Mesenchymal stem cell (in vitro differentiated cells and primary cell): Measurements from ENCODE around the gene CENPC.
"Not testable (repeated sequence)": the region's sequence is repeated elsewhere in the genome, so short reads cannot be mapped to it uniquely, and the experiment has no call there.

Experiments
- DNase-seq: peaks from one replicate; pipeline ENCODE4 v3.0.0-alpha.2; 2013
- H2AFZ ChIP-seq: one replicate; pipeline ENCODE4 v1.6.1; 2013; ENCODE audit warnings: low read depth, mild to moderate bottlenecking, control low read depth, inconsistent platforms, low read length, moderate library complexity
- H2AK5ac ChIP-seq: 2 replicates; pipeline ENCODE4 v1.6.1; 2013; ENCODE audit warnings: low read length, moderate library complexity, mild to moderate bottlenecking, inconsistent platforms; ENCODE audit not compliant: severe bottlenecking
- H2BK120ac ChIP-seq: one replicate; pipeline ENCODE4 v1.6.1; 2013; ENCODE audit warnings: low read depth, mild to moderate bottlenecking, inconsistent platforms, low read length, moderate library complexity
- H2BK12ac ChIP-seq, 2 experiments: one replicate each; pipeline ENCODE4 v1.6.1; 2013; ENCODE audit warnings: inconsistent platforms in 2 of 2, low read length in 2 of 2, mild to moderate bottlenecking in 2 of 2, moderate library complexity in 2 of 2, control low read depth in 1 of 2
- H2BK15ac ChIP-seq: one replicate; pipeline ENCODE4 v1.6.1; 2013; ENCODE audit warnings: mild to moderate bottlenecking, low read depth, inconsistent platforms; ENCODE audit not compliant: poor library complexity, severe bottlenecking
- H2BK5ac ChIP-seq: 2 replicates; pipeline ENCODE4 v1.6.1; 2013; ENCODE audit warnings: low read depth, mild to moderate bottlenecking, low read length, control low read depth, inconsistent platforms; ENCODE audit not compliant: poor library complexity, severe bottlenecking
- H3K14ac ChIP-seq, 2 experiments: one replicate each; pipeline ENCODE4 v1.6.1; 2013; ENCODE audit warnings: inconsistent platforms in 2 of 2, low read length in 2 of 2, control low read depth in 1 of 2, mild to moderate bottlenecking in 1 of 2, moderate library complexity in 1 of 2
- H3K18ac ChIP-seq, 2 experiments: one replicate each; pipeline ENCODE4 v1.6.1; 2013; ENCODE audit warnings: inconsistent platforms in 2 of 2, low read length in 2 of 2, control low read depth in 1 of 2, low read depth in 1 of 2, mild to moderate bottlenecking in 1 of 2
- H3K23ac ChIP-seq, 2 experiments: one replicate each; pipeline ENCODE4 v1.6.1; 2013; ENCODE audit warnings: inconsistent platforms in 2 of 2, low read length in 2 of 2, mild to moderate bottlenecking in 2 of 2, moderate library complexity in 2 of 2, control low read depth in 1 of 2
- H3K27ac ChIP-seq: 2 replicates; pipeline ENCODE4 v1.5.1; 2013; ENCODE audit warnings: mild to moderate bottlenecking, moderate library complexity, low read length, control low read depth, inconsistent platforms; ENCODE audit not compliant: poor library complexity, severe bottlenecking
- H3K27me3 ChIP-seq, 2 experiments: 2 replicates each; pipeline versions ENCODE4 v1.6.1 to v1.7.0; 2013; ENCODE audit warnings: low read length in 2 of 2, mild to moderate bottlenecking in 2 of 2, moderate library complexity in 2 of 2, control low read depth in 1 of 2, inconsistent platforms in 1 of 2; ENCODE audit not compliant: control insufficient read depth in 1 of 2, insufficient read depth in 1 of 2
- H3K36me3 ChIP-seq, 2 experiments: 2 replicates each; pipeline versions ENCODE4 v1.6.1 to v1.7.0; 2013; ENCODE audit warnings: low read length in 2 of 2, control low read depth in 1 of 2, inconsistent platforms in 1 of 2, low read depth in 1 of 2, mild to moderate bottlenecking in 1 of 2; ENCODE audit not compliant: insufficient read depth in 2 of 2, control insufficient read depth in 1 of 2
- H3K4ac ChIP-seq, 2 experiments: one replicate each; pipeline ENCODE4 v1.6.1; 2013; ENCODE audit warnings: inconsistent platforms in 2 of 2, low read length in 2 of 2, mild to moderate bottlenecking in 2 of 2, moderate library complexity in 2 of 2, control low read depth in 1 of 2, low read depth in 1 of 2
- H3K4me1 ChIP-seq: 2 replicates; pipeline ENCODE4 v1.6.1; 2013; ENCODE audit warnings: low read depth, low read length, control low read depth; ENCODE audit not compliant: control insufficient read depth, insufficient read depth
- H3K4me2 ChIP-seq: 2 replicates; pipeline ENCODE4 v1.6.1; 2013; ENCODE audit warnings: low read length, mild to moderate bottlenecking, inconsistent platforms; ENCODE audit not compliant: poor library complexity, severe bottlenecking
- H3K4me3 ChIP-seq, 2 experiments: 2 replicates each; pipeline versions ENCODE4 v1.5.1 to v1.7.0; 2013; ENCODE audit warnings: low read length in 2 of 2, mild to moderate bottlenecking in 2 of 2, control low read depth in 1 of 2, low read depth in 1 of 2; ENCODE audit not compliant: insufficient read depth in 1 of 2
- H3K79me1 ChIP-seq: replicated peaks from 2 replicates; pipeline ENCODE4 v1.6.1; 2013; ENCODE audit warnings: mild to moderate bottlenecking, control low read depth, low read length, inconsistent platforms; ENCODE audit not compliant: poor library complexity, severe bottlenecking
- H3K9ac ChIP-seq: 2 replicates; pipeline ENCODE4 v1.7.0; 2013; ENCODE audit warnings: mild to moderate bottlenecking, low read length, moderate library complexity
- H3K9me3 ChIP-seq: 2 replicates; pipeline ENCODE4 v1.7.0; 2013; ENCODE audit warnings: mild to moderate bottlenecking, low read length; ENCODE audit not compliant: control insufficient read depth
- H4K8ac ChIP-seq: one replicate; pipeline ENCODE4 v1.6.1; 2013; ENCODE audit warnings: inconsistent platforms, mild to moderate bottlenecking, low read length, moderate library complexity
- H4K91ac ChIP-seq: one replicate; pipeline ENCODE4 v1.6.1; 2013; ENCODE audit warnings: mild to moderate bottlenecking, low read length, inconsistent platforms
- WGBS: methylation state at CpG from one replicate; pipeline ENCODE4 v1.1.7; 2013; ENCODE audit warnings: mixed read lengths; 5-methylcytosine and 5-hydroxymethylcytosine counted together

The CENPC gene

DNA sequence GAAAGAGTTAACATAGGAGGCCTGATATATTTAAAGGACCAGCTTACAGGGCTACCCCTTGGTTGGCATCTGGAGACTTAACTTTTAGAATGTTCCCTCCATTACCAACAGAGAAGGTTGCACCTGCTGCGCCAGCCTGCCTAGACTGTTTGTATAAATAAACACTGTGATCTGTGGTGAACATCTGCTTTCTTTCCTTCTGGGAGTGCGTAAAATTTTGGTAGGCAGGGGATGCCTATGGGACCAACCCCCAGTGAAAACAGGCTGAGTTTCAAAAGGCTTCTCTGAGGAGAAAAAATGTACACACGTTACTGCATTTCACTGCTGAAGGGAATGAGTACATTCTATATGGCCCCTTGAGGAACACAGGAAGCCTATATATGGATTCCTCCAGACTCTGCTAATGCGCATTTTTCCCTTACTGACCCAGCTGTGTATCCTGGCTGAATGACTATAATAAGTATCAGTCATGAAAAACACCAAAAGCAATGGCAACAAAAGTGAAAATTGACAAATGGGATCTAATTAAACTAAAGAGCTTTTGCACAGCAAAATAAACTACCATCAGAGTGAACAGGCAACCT, 13.8 kb downstream of the CENPC start:
- Histone ChIP-seq H2AK5ac (no peak overlapping the region), H2BK5ac (no peak overlapping the region), H3K27ac (no peak overlapping the region), H3K23ac (no peak overlapping the region), H4K8ac (no peak overlapping the region), H3K4ac (no peak overlapping the region), H2BK120ac (no peak overlapping the region), H2BK12ac (no peak overlapping the region), H3K9ac (no peak overlapping the region), H2AFZ (no peak overlapping the region), H3K4me1 (no peaks in the 10 kb centered on the region), H3K14ac (no peak overlapping the region), H3K9me3 (peaks cover 7% of the 10 kb centered on the region), H3K4me2 (no peak overlapping the region), H3K36me3 (peaks cover 12 to 71% of the 10 kb centered on the region in 2 experiments), H3K4me3 (no peak overlapping the region), H3K18ac (no peak overlapping the region), H3K27me3 (no peaks in the 10 kb centered on the region), H4K91ac (no peak overlapping the region), H2BK15ac (no peak overlapping the region), H3K79me1 (peaks cover 24% of the 10 kb centered on the region)
- 71% methylated on average over 3 of the region's 4 CpGs for WGBS
- DNase-seq, result no peak

DNA sequence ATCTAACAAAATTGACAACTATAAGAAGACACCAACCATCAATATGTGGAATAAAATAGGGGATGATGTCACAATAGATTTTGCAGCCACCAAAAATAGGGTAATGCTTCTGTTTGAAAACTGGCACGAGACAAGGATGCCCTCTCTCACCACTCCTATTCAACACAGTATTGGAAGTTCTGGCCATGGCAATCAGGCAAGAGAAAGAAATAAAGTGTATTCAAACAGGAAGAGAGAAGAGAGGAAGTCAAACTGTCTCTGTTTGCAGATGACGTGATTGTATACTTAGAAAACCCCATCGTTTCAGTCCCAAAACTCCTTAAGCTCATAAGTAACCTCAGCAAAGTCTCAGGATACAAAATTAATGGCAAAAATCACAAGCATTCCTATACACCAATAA, 21.2 kb downstream of the CENPC start:
- H3K9ac ChIP-seq, H2BK120ac ChIP-seq, H4K91ac ChIP-seq, H2AK5ac ChIP-seq, H3K4me2 ChIP-seq, H2BK15ac ChIP-seq, H3K27ac ChIP-seq, H4K8ac ChIP-seq, H2BK12ac ChIP-seq, H3K27me3 ChIP-seq, H3K4ac ChIP-seq, H3K4me3 ChIP-seq, H3K23ac ChIP-seq, H2AFZ ChIP-seq, H3K9me3 ChIP-seq, H3K18ac ChIP-seq, DNase-seq, H3K4me1 ChIP-seq, H2BK5ac ChIP-seq, H3K14ac ChIP-seq: not testable (repeated sequence)
- WGBS, result 76% methylated on average over 2 of the region's 3 CpGs
- H3K36me3 ChIP-seq, result peaks cover under 1 to 29% of the 10 kb centered on the region in 2 experiments
- H3K79me1 ChIP-seq, result peaks cover 15% of the 10 kb centered on the region

GRCh38 chr4:67522851-67523671, 22.2 kb downstream of the CENPC start:
- Histone ChIP-seq H2BK12ac (no peak overlapping the region), H2BK5ac (no peak overlapping the region), H3K4ac (no peak overlapping the region), H2AFZ (no peak overlapping the region), H3K9ac (no peak overlapping the region), H3K79me1 (peaks cover 15% of the 10 kb centered on the region), H3K4me3 (no peak overlapping the region), H3K27ac (no peak overlapping the region), H3K4me2 (no peak overlapping the region), H3K14ac (no peak overlapping the region), H3K18ac (peak overlapping the region in 1 of 2 experiments; percentile 52), H3K9me3 (no peaks in the 10 kb centered on the region), H2BK120ac (no peak overlapping the region), H3K36me3 (peaks cover 0 to 30% of the 10 kb centered on the region in 2 experiments), H3K23ac (no peak overlapping the region), H4K91ac (no peak overlapping the region), H3K4me1 (no peaks in the 10 kb centered on the region), H3K27me3 (no peaks in the 10 kb centered on the region), H2BK15ac (no peak overlapping the region), H4K8ac (no peak overlapping the region), H2AK5ac (no peak overlapping the region)
- peak; percentile 91 for DNase-seq
- 70% methylated on average over 6 of the region's 10 CpGs for WGBS

DNA sequence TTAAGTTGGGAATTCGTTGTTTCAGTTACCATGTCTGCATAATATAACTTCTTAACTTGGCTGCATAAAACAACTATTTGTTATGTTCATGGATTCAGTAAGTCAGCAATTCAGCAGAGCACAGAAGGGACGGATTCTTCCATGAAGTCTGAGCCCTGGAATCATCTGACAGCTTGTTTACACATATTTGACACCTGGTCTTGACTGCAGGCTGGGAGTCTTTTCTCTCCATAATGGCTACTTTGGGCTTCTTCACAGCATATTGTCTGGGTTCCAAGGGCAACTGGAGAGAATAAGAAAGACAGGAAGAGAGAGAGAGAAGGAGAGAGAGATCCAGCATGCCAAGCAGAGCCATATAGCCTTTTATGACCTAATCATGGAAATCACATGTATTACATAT, 23.1 kb downstream of the CENPC start:
- Histone ChIP-seq H2BK12ac (peak overlapping the region in 1 of 2 experiments; percentile 54), H3K4me3 (no peak overlapping the region), H4K8ac (no peak overlapping the region), H4K91ac (no peak overlapping the region), H3K4me2 (no peak overlapping the region), H3K23ac (no peak overlapping the region), H3K27ac (no peak overlapping the region), H3K4me1 (no peaks in the 10 kb centered on the region), H2AFZ (no peak overlapping the region), H3K36me3 (peaks cover 4 to 38% of the 10 kb centered on the region in 2 experiments), H3K9me3 (no peaks in the 10 kb centered on the region), H2BK15ac (no peak overlapping the region), H2BK120ac (peak overlapping the region; percentile 73), H2BK5ac (no peak overlapping the region), H3K9ac (no peak overlapping the region), H3K79me1 (peaks cover 16% of the 10 kb centered on the region), H2AK5ac (no peak overlapping the region), H3K14ac (no peak overlapping the region), H3K18ac (peak overlapping the region in 1 of 2 experiments; percentile 70), H3K4ac (no peak overlapping the region), H3K27me3 (no peaks in the 10 kb centered on the region)
- 37% methylated on average over 1 of the region's 2 CpGs for WGBS
- peak; percentile 46 for DNase-seq
